A549 (cell line): ENCODE results near the gene JMJD6.

Experiments used
- CEBPB ChIP-seq, 2 experiments: fragments of >200 bp in 1 of 2; sonication (Bioruptor Twin) in 1 of 2; formaldehyde crosslinking in 1 of 2; IDR thresholded peaks; 2 replicates each; pipeline ENCODE4 v1.6.1; 2012 to 2016
- CTCF ChIP-seq: fragments of >200 bp; sonication (Bioruptor Twin); formaldehyde crosslinking; IDR thresholded peaks from 3 replicates; pipeline ENCODE4 v1.5.1; 2016
- EP300 ChIP-seq, 2 experiments: fragments of >200 bp; sonication (Bioruptor Twin); formaldehyde crosslinking; IDR thresholded peaks; 2 replicates in 1 of 2; 3 replicates in 1 of 2; pipeline ENCODE4 v1.6.1; 2016 to 2017
- JUN ChIP-seq, 2 experiments: fragments of >200 bp; sonication (Bioruptor Twin); formaldehyde crosslinking; IDR thresholded peaks; 2 replicates in 1 of 2; 3 replicates in 1 of 2; pipeline ENCODE4 v1.6.1; 2016 to 2017
- JUNB ChIP-seq: fragments of >200 bp; sonication (Bioruptor Twin); formaldehyde crosslinking; IDR thresholded peaks from 2 replicates; pipeline ENCODE4 v1.6.1; 2016
- MAZ ChIP-seq: fragments of 150-350 bp; IDR thresholded peaks from 2 replicates; pipeline ENCODE4 v1.6.1; 2014; ENCODE audit warnings: antibody characterized with exemption, low read depth, low read length, borderline replicate concordance
- NR3C1 ChIP-seq: fragments of >200 bp; sonication (Bioruptor Twin); formaldehyde crosslinking; IDR thresholded peaks from 3 replicates; pipeline ENCODE4 v1.6.1; 2017
- PBX3 ChIP-seq: IDR thresholded peaks from 2 replicates; pipeline ENCODE4 v1.6.1; 2012
- POLR2A ChIP-seq: IDR thresholded peaks from 2 replicates; pipeline ENCODE4 v1.6.1; 2012; ENCODE audit warnings: mild to moderate bottlenecking, low read length
- RARB ChIP-seq: fragments of 250-450 bp; sonication (Bioruptor Pico); IDR thresholded peaks from 2 replicates; pipeline ENCODE4 v1.8.0; 2021; ENCODE audit warnings: mild to moderate bottlenecking, moderate library complexity
- USF2 ChIP-seq: fragments of 450-650 bp; IDR thresholded peaks from 2 replicates; pipeline ENCODE4 v1.6.1; 2014; ENCODE audit warnings: antibody characterized with exemption
- ZC3H11A ChIP-seq: fragments of 450-650 bp; IDR thresholded peaks from 2 replicates; pipeline ENCODE4 v1.6.1; 2014; ENCODE audit warnings: antibody characterized with exemption, mild to moderate bottlenecking

GRCh38 chr17:76681222-76682137, 44.9 kb downstream of the JMJD6 start:
- TF ChIP-seq CTCF: peak; percentile 83
- no peak for TF ChIP-seq JUNB
- no peak for TF ChIP-seq POLR2A
- TF ChIP-seq CEBPB (IDR thresholded peaks at IDR 0.05): no peak
- TF ChIP-seq NR3C1: no peak
- TF ChIP-seq USF2: no peak
- no peak for TF ChIP-seq ZC3H11A
- TF ChIP-seq EP300 (IDR thresholded peaks at IDR 0.05): no peak
- TF ChIP-seq MAZ: no peak
- no peak for TF ChIP-seq JUN (IDR thresholded peaks at IDR 0.05)
- TF ChIP-seq RARB (CRISPR knock-in tag): no peak
- no peak for TF ChIP-seq PBX3
